ENCODE data around the gene NFATC4.
"Not testable (repeated sequence)": the region's sequence is repeated elsewhere in the genome, so short reads cannot be mapped to it uniquely, and the experiment has no call there.

Gene NFATC4

DNA sequence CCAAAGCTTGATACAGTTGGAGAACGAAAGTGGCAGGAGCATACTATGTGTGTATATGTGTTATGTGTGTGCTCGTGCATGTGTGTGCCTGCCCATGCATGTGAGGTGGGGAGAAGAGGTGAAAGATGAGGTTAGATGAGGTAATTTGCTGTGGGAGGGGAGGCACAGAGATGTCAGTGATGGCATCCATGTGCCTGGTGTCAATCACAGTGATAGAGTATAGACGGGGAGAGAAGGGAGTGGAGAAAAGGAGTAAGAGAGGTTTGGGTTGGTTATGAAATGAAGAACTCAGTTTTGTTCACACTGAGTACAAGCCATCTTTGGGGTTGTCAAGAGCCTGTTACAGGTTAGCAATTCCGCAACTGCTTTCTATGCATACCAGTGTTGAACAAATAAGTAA lies 16.2 kb downstream of the NFATC4 start:
- Mint-ChIP-seq H3K4me1 (peaks cover 41% of the 10 kb centered on the region), H3K27me3 (ENCODE audit: low read depth) (no peaks in the 10 kb centered on the region), H3K36me3 (ENCODE audit: low read depth) (no peaks in the 10 kb centered on the region), H3K9me3 (no peaks in the 10 kb centered on the region), H3K4me3 (no peak overlapping the region), H3K27ac (no peak overlapping the region)
- TF ChIP-seq, protein P1, sequence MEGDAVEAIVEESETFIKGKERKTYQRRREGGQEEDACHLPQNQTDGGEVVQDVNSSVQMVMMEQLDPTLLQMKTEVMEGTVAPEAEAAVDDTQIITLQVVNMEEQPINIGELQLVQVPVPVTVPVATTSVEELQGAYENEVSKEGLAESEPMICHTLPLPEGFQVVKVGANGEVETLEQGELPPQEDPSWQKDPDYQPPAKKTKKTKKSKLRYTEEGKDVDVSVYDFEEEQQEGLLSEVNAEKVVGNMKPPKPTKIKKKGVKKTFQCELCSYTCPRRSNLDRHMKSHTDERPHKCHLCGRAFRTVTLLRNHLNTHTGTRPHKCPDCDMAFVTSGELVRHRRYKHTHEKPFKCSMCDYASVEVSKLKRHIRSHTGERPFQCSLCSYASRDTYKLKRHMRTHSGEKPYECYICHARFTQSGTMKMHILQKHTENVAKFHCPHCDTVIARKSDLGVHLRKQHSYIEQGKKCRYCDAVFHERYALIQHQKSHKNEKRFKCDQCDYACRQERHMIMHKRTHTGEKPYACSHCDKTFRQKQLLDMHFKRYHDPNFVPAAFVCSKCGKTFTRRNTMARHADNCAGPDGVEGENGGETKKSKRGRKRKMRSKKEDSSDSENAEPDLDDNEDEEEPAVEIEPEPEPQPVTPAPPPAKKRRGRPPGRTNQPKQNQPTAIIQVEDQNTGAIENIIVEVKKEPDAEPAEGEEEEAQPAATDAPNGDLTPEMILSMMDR (IDR thresholded peaks at IDR 0.05; ENCODE audit: unreplicated experiment in 3 of 3), result no peak

- TF ChIP-seq, protein P1 (IDR thresholded peaks at IDR 0.05; ENCODE audit: unreplicated experiment in 3 of 3), result no peak
- Mint-ChIP-seq H3K27me3 (ENCODE audit: low read depth) (no peaks in the 10 kb centered on the region), H3K36me3 (ENCODE audit: low read depth) (no peaks in the 10 kb centered on the region), H3K4me3 (no peak overlapping the region), H3K27ac (peak overlapping the region in 1 of 3 experiments; percentile 17), H3K9me3 (no peaks in the 10 kb centered on the region), H3K4me1 (peaks cover 48% of the 10 kb centered on the region)
Measured at GRCh38 chr14:24385524-24385923, 17.5 kb downstream of the NFATC4 start.

GRCh38 chr14:24387009-24387345 lies 19.0 kb downstream of the NFATC4 start:
- H3K27me3 Mint-ChIP-seq (ENCODE audit: low read depth), result no peaks in the 10 kb centered on the region
- peak overlapping the region in 2 of 3 experiments; percentile 25 to 66 for H3K27ac Mint-ChIP-seq
- H3K4me1 Mint-ChIP-seq, result peaks cover 47% of the 10 kb centered on the region
- no peaks in the 10 kb centered on the region for H3K9me3 Mint-ChIP-seq
- no peak overlapping the region for H3K4me3 Mint-ChIP-seq
- no peaks in the 10 kb centered on the region for H3K36me3 Mint-ChIP-seq (ENCODE audit: low read depth)
- TF ChIP-seq, protein P1 (IDR thresholded peaks at IDR 0.05; ENCODE audit: unreplicated experiment in 3 of 3), result no peak

GRCh38 chr14:24387579-24387978 lies 19.6 kb downstream of the NFATC4 start:
- H3K27me3 Mint-ChIP-seq (ENCODE audit: low read depth); H3K9me3 Mint-ChIP-seq; H3K36me3 Mint-ChIP-seq (ENCODE audit: low read depth); H3K4me3 Mint-ChIP-seq: not testable (repeated sequence)
- H3K27ac Mint-ChIP-seq, result peak overlapping the region in 1 of 3 experiments; percentile 91
- H3K4me1 Mint-ChIP-seq, result peaks cover 47% of the 10 kb centered on the region

DNA sequence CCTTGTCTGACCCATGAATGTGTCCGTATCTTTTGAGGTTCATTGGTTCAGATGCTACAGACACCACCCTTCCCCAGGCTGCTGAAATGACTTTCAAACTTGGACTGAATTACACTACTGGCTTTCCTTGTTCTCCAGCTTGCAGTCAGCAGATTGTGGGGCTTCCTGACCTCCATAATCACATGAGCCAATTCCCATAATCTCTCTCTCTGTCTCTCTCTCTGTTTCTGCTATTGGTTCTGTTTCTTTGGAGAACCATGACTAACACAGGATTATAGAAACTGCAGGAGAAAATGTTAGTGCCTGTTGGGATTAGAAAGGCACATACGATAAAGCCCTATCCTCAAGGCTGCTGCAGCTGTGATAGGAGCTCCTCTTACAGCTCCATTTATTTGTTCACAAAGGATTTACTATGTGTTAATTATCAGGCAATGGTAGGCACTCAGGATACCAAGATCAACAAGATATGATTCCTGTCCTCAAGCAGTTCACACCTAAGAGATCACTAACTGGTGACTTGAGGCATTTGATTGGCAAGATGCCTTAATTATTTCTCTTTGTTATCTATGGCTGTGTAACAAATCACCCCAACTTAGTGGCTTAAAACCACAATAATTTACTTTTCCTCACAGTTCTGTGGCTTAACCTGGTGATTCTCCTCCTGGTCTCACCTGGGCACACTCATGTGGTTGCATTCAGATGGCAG lies 20.6 kb downstream of the NFATC4 start:
- H3K4me3 Mint-ChIP-seq, result peak overlapping the region in 1 of 3 experiments; percentile 30
- H3K4me1 Mint-ChIP-seq, result peaks cover 47% of the 10 kb centered on the region
- H3K27me3 Mint-ChIP-seq (ENCODE audit: low read depth), result no peaks in the 10 kb centered on the region
- H3K36me3 Mint-ChIP-seq (ENCODE audit: low read depth), result no peaks in the 10 kb centered on the region
- TF ChIP-seq, protein P1 (IDR thresholded peaks at IDR 0.05; ENCODE audit: unreplicated experiment in 3 of 3), result no peak
- peak overlapping the region; percentile 90 to 91 (median 91) for H3K27ac Mint-ChIP-seq
- H3K9me3 Mint-ChIP-seq, result no peaks in the 10 kb centered on the region

DNA sequence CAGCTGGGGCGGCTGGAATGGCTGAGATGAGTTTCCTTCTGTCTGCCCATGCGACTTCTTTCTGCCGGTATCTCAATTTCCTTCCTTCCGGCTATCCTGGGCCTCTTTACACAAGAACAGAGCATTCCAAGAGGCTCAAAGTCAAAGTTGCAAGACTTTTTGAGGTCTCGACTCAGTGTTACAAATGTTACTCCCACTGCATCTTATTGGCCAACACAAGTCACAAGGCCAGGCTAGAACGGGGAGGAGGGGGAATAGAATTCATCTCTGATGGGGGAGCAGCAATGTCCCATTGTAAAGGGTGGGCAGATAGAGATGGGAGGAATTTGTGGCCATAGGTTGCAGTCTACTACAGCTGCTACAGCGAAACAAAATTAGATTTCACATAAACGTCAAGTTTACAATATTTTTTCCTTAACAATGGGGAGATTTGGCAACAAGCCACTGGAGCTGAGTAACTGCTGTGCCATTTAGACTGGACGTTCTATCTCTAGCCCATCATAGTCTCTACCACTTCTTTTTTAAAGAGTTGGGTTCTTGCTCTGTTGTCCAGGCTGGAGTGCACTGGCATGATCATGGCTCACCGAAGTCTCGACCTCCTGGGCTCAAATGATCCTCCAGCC lies 21.4 kb downstream of the NFATC4 start:
- H3K36me3 Mint-ChIP-seq (ENCODE audit: low read depth), result no peaks in the 10 kb centered on the region
- peak overlapping the region in 1 of 3 experiments; percentile 30 for H3K4me3 Mint-ChIP-seq
- peak overlapping the region; percentile 90 to 91 (median 91) for H3K27ac Mint-ChIP-seq
- peaks cover 54% of the 10 kb centered on the region for H3K4me1 Mint-ChIP-seq
- H3K9me3 Mint-ChIP-seq, result no peaks in the 10 kb centered on the region
- TF ChIP-seq, protein P1 (IDR thresholded peaks at IDR 0.05; ENCODE audit: unreplicated experiment in 3 of 3), result no peak
- H3K27me3 Mint-ChIP-seq (ENCODE audit: low read depth), result no peaks in the 10 kb centered on the region
